ENCODE measurements around the gene SNX8. TPM values are rescaled to one million over a fixed set of nuclear protein-coding genes. Genes with fewer than 3 reads are reported as not detected.

Gene SNX8
- total and polyA plus RNA-seq, 2 experiments from 2014 or later: 13.1 to 44.4 TPM

- peaks cover 7% of the 10 kb centered on the region for H3K4me1 ChIP-seq (ENCODE audit: insufficient read depth)
- no peaks in the 10 kb centered on the region for H3K9me3 ChIP-seq (ENCODE audit: low read depth)
- peak overlapping the region; percentile 91 for H3K9ac ChIP-seq
- peak overlapping the region; percentile 79 for H3K4me3 ChIP-seq
- no peak for TF ChIP-seq EZH2phosphoT487 (IDR thresholded peaks at IDR 0.05; ENCODE audit: insufficient read depth, low read depth)
- TF ChIP-seq EZH2 (IDR thresholded peaks at IDR 0.05; ENCODE audit: insufficient read depth, poor library complexity, severe bottlenecking): no peak
- in situ Hi-C loops (cut with MboI): loop anchor here (10.0 kb wide), 1 partner anchor 102 kb away; no protein-coding TSS in a partner anchor
- H3K9me2 ChIP-seq (ENCODE audit: insufficient read depth): no peaks in the 10 kb centered on the region
- H3K27ac ChIP-seq: peak overlapping the region; percentile 60
- no peaks in the 10 kb centered on the region; the same call in 1 of the 2 replicates for H3F3A ChIP-seq (ENCODE audit: insufficient read depth)
- H3K79me2 ChIP-seq (ENCODE audit: insufficient read depth): peaks cover 32% of the 10 kb centered on the region
- DNase-seq: peak; percentile 69
- H3K36me3 ChIP-seq (ENCODE audit: low read depth): peaks cover 7% of the 10 kb centered on the region; the same call in 1 of the 2 replicates
- 3 to 4% methylated on average over 21 of the region's 21 CpGs for WGBS, 2 experiments (ENCODE audit: low coverage in 1 of 2, low lambda C conversion rate in 2 of 2, missing lambda C conversion rate in 2 of 2)
- H4K20me1 ChIP-seq (ENCODE audit: insufficient read depth): no peaks in the 10 kb centered on the region
- no peaks in the 10 kb centered on the region for H3K27me3 ChIP-seq (replicated peaks; ENCODE audit: insufficient read depth)
- H2AFZ ChIP-seq: peak overlapping the region; percentile 76
- H3K4me2 ChIP-seq (ENCODE audit: unreplicated experiment): peak overlapping the region; percentile 74
Measured at GRCh38 chr7:2242541-2243429, 71.5 kb downstream of the SNX8 start.

- H3F3A ChIP-seq (ENCODE audit: insufficient read depth): no peaks in the 10 kb centered on the region; the same call in 1 of the 2 replicates
- H3K36me3 ChIP-seq (ENCODE audit: low read depth): peaks cover 14% of the 10 kb centered on the region; the same call in 1 of the 2 replicates
- peak within 1 kb of the TSS; percentile 79 for H3K4me3 ChIP-seq
- in situ Hi-C loops (cut with MboI): loop anchor here (10.0 kb wide), 1 partner anchor 103 kb away; no protein-coding TSS in a partner anchor
- WGBS, 2 experiments (ENCODE audit: low coverage in 1 of 2, low lambda C conversion rate in 2 of 2, missing lambda C conversion rate in 2 of 2): 1% methylated on average over 69 to 76 of the region's 81 CpGs
- DNase-seq: peak; percentile 90
- H3K4me1 ChIP-seq (ENCODE audit: insufficient read depth): no peaks in the 10 kb centered on the region; the same call in 1 of the 2 replicates
- H2AFZ ChIP-seq: peak within 1 kb of the TSS; percentile 76
- peak within 1 kb of the TSS; percentile 60 for H3K27ac ChIP-seq
- H3K9me3 ChIP-seq (ENCODE audit: low read depth): no peaks in the 10 kb centered on the region
- no peak for TF ChIP-seq EZH2 (IDR thresholded peaks at IDR 0.05; ENCODE audit: insufficient read depth, poor library complexity, severe bottlenecking)
- TF ChIP-seq EZH2phosphoT487 (IDR thresholded peaks at IDR 0.05; ENCODE audit: insufficient read depth, low read depth): no peak
- no peaks in the 10 kb centered on the region for H4K20me1 ChIP-seq (ENCODE audit: insufficient read depth)
- no peaks in the 10 kb centered on the region for H3K27me3 ChIP-seq (replicated peaks; ENCODE audit: insufficient read depth)
- no peaks in the 10 kb centered on the region for H3K9me2 ChIP-seq (ENCODE audit: insufficient read depth)
- H3K4me2 ChIP-seq (ENCODE audit: unreplicated experiment): peak within 1 kb of the TSS; percentile 74
- H3K79me2 ChIP-seq (ENCODE audit: insufficient read depth): peaks cover 32% of the 10 kb centered on the region
- peak within 1 kb of the TSS; percentile 91 for H3K9ac ChIP-seq
Measured at GRCh38 chr7:2241580-2242540, 72.4 kb downstream of the SNX8 start, which contains the start of the genes MRM2 and NUDT1. MRM2 (minus strand) TSS chr7:2242205; CDS start chr7:2242169, 36 bp downstream. NUDT1 (plus strand) TSS chr7:2242226; CDS start chr7:2244575, 2,349 bp downstream.

DNA sequence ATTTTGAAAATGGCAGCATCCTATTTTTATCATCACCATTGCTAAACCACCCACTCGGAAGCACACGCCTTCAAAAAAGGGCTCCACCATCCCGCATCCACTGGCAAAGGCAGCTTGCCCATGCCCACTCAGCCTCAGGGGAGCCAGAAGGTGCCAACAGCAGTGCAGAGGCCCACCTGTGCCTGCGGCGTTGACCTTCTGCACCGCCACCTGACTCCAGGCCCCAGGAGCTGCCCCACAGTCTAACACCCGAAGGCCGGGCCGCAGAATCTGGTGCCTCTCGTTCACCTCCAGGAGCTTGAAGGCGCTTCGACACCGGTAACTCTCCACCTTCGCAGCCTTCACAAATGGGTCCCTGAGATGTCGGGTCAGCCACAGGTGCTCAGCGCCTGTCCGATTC is 75.0 kb downstream of the SNX8 start:
- Histone ChIP-seq H3K4me3 (no peak overlapping the region), H4K20me1 (ENCODE audit: insufficient read depth) (no peaks in the 10 kb centered on the region), H3K4me1 (ENCODE audit: insufficient read depth) (no peaks in the 10 kb centered on the region; the same call in 1 of the 2 replicates), H3K27me3 (replicated peaks; ENCODE audit: insufficient read depth) (no peaks in the 10 kb centered on the region), H3K27ac (no peak overlapping the region), H3K79me2 (ENCODE audit: insufficient read depth) (peaks cover 46% of the 10 kb centered on the region), H3F3A (ENCODE audit: insufficient read depth) (peaks cover 11% of the 10 kb centered on the region), H3K9me2 (ENCODE audit: insufficient read depth) (no peaks in the 10 kb centered on the region), H3K9me3 (ENCODE audit: low read depth) (no peaks in the 10 kb centered on the region), H2AFZ (no peak overlapping the region), H3K4me2 (ENCODE audit: unreplicated experiment) (no peak overlapping the region), H3K36me3 (ENCODE audit: low read depth) (peaks cover 27% of the 10 kb centered on the region; the same call in 1 of the 2 replicates), H3K9ac (no peak overlapping the region)
- in situ Hi-C loops (cut with MboI): no loop called here
- DNase-seq: no peak
- WGBS, 2 experiments (ENCODE audit: low coverage in 1 of 2, low lambda C conversion rate in 2 of 2, missing lambda C conversion rate in 2 of 2): 90 to 92% methylated on average over 17 of the region's 17 CpGs
- no peak for TF ChIP-seq EZH2phosphoT487 (IDR thresholded peaks at IDR 0.05; ENCODE audit: insufficient read depth, low read depth)
- TF ChIP-seq EZH2 (IDR thresholded peaks at IDR 0.05; ENCODE audit: insufficient read depth, poor library complexity, severe bottlenecking): no peak
